Measurements from ENCODE around the gene CSMD2. TPM values are rescaled to one million over a fixed set of nuclear protein-coding genes. Genes with fewer than 3 reads are reported as not detected.

CSMD2 gene
- total and polyA plus RNA-seq, 2 experiments from 2014 or later, result 5.3 to 16.6 TPM

DNA sequence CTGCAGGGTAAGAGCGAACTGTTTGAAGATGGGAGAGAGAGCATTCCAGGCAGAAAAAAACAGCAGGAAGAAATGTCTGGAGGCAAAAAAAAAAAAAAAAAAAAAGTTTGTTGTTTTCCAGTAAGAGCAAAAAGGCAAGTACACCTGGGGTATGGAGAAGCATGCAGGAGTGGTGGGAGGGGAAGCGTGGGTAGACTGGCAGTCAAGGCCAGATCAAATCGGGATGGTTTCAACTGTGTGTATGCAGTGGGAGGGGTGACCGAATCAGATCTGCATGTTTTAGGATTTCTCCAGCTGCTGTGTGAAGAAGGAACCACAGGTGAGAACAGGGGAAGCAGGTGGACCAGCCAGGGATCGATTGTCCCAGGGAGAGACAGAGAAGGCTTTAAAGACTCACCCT lies 34.7 kb downstream of the CSMD2 start:
- no peak for DNase-seq (ENCODE audit: low spot score)

DNA sequence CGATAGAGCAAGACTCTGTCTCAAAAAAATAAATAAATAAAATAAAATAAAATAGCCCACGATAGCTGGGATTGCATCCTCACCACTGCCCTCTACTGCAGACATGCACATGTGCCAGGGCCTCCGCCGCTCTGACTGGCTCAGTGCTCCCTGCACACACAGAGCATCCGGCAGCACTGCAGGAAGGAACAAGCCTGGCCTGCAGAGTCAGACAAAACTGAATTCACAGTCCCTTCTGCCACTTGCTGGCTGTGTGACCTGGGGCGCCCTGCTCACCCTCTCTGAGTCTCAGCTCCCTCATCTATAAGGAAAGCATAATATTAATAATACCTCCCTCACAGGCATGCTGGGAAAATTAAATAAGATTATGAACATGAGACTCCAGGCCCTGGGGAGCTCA lies 35.4 kb downstream of the CSMD2 start:
- H3K4me1 ChIP-seq (ENCODE audit: insufficient read depth), result no peaks in the 10 kb centered on the region
- H3K79me2 ChIP-seq (replicated peaks; ENCODE audit: insufficient read depth), result peaks cover 25% of the 10 kb centered on the region
- Mint-ChIP-seq H3K36me3 (ENCODE audit: low read depth) (peaks cover 24% of the 10 kb centered on the region), H3K9me3 (no peaks in the 10 kb centered on the region), H3K27ac (no peak overlapping the region), H3K4me3 (no peak overlapping the region), H3K4me1 (peaks cover 3% of the 10 kb centered on the region; the same call in 2 of the 3 replicates), H3K27me3 (ENCODE audit: insufficient read depth, low read depth, poor library complexity) (peaks cover 19% of the 10 kb centered on the region)
- TF ChIP-seq, protein P1, sequence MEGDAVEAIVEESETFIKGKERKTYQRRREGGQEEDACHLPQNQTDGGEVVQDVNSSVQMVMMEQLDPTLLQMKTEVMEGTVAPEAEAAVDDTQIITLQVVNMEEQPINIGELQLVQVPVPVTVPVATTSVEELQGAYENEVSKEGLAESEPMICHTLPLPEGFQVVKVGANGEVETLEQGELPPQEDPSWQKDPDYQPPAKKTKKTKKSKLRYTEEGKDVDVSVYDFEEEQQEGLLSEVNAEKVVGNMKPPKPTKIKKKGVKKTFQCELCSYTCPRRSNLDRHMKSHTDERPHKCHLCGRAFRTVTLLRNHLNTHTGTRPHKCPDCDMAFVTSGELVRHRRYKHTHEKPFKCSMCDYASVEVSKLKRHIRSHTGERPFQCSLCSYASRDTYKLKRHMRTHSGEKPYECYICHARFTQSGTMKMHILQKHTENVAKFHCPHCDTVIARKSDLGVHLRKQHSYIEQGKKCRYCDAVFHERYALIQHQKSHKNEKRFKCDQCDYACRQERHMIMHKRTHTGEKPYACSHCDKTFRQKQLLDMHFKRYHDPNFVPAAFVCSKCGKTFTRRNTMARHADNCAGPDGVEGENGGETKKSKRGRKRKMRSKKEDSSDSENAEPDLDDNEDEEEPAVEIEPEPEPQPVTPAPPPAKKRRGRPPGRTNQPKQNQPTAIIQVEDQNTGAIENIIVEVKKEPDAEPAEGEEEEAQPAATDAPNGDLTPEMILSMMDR (conservative IDR thresholded peaks at IDR 0.05; ENCODE audit: low read depth in 2 of 2), result 0 out of 4 replicates have a peak, but pooled peaks of 1 of the 2 experiments have one; percentile 12
- TF ChIP-seq, protein P2, sequence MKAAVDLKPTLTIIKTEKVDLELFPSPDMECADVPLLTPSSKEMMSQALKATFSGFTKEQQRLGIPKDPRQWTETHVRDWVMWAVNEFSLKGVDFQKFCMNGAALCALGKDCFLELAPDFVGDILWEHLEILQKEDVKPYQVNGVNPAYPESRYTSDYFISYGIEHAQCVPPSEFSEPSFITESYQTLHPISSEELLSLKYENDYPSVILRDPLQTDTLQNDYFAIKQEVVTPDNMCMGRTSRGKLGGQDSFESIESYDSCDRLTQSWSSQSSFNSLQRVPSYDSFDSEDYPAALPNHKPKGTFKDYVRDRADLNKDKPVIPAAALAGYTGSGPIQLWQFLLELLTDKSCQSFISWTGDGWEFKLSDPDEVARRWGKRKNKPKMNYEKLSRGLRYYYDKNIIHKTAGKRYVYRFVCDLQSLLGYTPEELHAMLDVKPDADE (IDR thresholded peaks at IDR 0.05), result no peak
- no peak for DNase-seq (ENCODE audit: low spot score)
- ATAC-seq, result peak; percentile 66
- no peak overlapping the region for H3K27ac ChIP-seq (ENCODE audit: low read depth)
- no peaks in the 10 kb centered on the region; the same call in 1 of the 2 replicates for H4K20me1 ChIP-seq (replicated peaks; ENCODE audit: insufficient read depth)
- H3K4me3 ChIP-seq, result no peak overlapping the region
- no peaks in the 10 kb centered on the region for H3K27me3 ChIP-seq (ENCODE audit: insufficient read depth)
- H2AFZ ChIP-seq, result no peak overlapping the region
- H3K36me3 ChIP-seq (ENCODE audit: insufficient read depth), result no peaks in the 10 kb centered on the region
- no peak overlapping the region for H3K4me2 ChIP-seq
- no peaks in the 10 kb centered on the region for H3F3A ChIP-seq (replicated peaks; ENCODE audit: low read depth)
- no peaks in the 10 kb centered on the region for H3K9me2 ChIP-seq (ENCODE audit: insufficient read depth)

More for the DNA sequence above, 34.7 kb downstream of the CSMD2 start:
- H3K9me2 ChIP-seq (ENCODE audit: insufficient read depth), result no peaks in the 10 kb centered on the region
- H3K4me1 ChIP-seq (ENCODE audit: insufficient read depth), result no peaks in the 10 kb centered on the region
- ATAC-seq, result no peak
- no peak overlapping the region for H3K4me3 ChIP-seq
- Mint-ChIP-seq H3K27ac (no peak overlapping the region), H3K36me3 (ENCODE audit: low read depth) (peaks cover 22% of the 10 kb centered on the region), H3K27me3 (ENCODE audit: insufficient read depth, low read depth, poor library complexity) (peaks cover 17% of the 10 kb centered on the region), H3K9me3 (no peaks in the 10 kb centered on the region), H3K4me1 (peaks cover 3% of the 10 kb centered on the region; the same call in 2 of the 3 replicates), H3K4me3 (no peak overlapping the region)
- no peaks in the 10 kb centered on the region for H3K36me3 ChIP-seq (ENCODE audit: insufficient read depth)
- TF ChIP-seq EZH2 (IDR thresholded peaks at IDR 0.05; ENCODE audit: low read depth, unreplicated experiment), result no peak
- TF ChIP-seq, protein P3, sequence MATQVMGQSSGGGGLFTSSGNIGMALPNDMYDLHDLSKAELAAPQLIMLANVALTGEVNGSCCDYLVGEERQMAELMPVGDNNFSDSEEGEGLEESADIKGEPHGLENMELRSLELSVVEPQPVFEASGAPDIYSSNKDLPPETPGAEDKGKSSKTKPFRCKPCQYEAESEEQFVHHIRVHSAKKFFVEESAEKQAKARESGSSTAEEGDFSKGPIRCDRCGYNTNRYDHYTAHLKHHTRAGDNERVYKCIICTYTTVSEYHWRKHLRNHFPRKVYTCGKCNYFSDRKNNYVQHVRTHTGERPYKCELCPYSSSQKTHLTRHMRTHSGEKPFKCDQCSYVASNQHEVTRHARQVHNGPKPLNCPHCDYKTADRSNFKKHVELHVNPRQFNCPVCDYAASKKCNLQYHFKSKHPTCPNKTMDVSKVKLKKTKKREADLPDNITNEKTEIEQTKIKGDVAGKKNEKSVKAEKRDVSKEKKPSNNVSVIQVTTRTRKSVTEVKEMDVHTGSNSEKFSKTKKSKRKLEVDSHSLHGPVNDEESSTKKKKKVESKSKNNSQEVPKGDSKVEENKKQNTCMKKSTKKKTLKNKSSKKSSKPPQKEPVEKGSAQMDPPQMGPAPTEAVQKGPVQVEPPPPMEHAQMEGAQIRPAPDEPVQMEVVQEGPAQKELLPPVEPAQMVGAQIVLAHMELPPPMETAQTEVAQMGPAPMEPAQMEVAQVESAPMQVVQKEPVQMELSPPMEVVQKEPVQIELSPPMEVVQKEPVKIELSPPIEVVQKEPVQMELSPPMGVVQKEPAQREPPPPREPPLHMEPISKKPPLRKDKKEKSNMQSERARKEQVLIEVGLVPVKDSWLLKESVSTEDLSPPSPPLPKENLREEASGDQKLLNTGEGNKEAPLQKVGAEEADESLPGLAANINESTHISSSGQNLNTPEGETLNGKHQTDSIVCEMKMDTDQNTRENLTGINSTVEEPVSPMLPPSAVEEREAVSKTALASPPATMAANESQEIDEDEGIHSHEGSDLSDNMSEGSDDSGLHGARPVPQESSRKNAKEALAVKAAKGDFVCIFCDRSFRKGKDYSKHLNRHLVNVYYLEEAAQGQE (IDR thresholded peaks at IDR 0.05; ENCODE audit: unreplicated experiment), result no peak
- no peak overlapping the region for H2AFZ ChIP-seq
- no peaks in the 10 kb centered on the region for H3F3A ChIP-seq (replicated peaks; ENCODE audit: low read depth)
- H3K79me2 ChIP-seq (replicated peaks; ENCODE audit: insufficient read depth), result peaks cover 32% of the 10 kb centered on the region
- no peaks in the 10 kb centered on the region for H3K27me3 ChIP-seq (ENCODE audit: insufficient read depth)
- no peaks in the 10 kb centered on the region; the same call in 1 of the 2 replicates for H4K20me1 ChIP-seq (replicated peaks; ENCODE audit: insufficient read depth)
- H3K4me2 ChIP-seq, result no peak overlapping the region
- H3K27ac ChIP-seq (ENCODE audit: low read depth), result no peak overlapping the region
